GM10248 (cell line): Measurements from ENCODE around the gene SPEG.

Experiments
- CTCF ChIA-PET: fragments of 300-600 bp; sonication (Branson Sonifier 250); formaldehyde crosslinking; extraction: SDS; loops from one replicate; lab custom pipeline; 2021; ENCODE audit warnings: antibody characterized with exemption; lab: Yijun Ruan, JAX
- POLR2A ChIA-PET: fragments of 350-650 bp; sonication (Branson Sonifier 250); formaldehyde crosslinking; extraction: SDS; loops from one replicate; lab custom pipeline; 2020; ENCODE audit warnings: antibody characterized with exemption; lab: Yijun Ruan, JAX
- DNase-seq: peaks from one replicate; pipeline ENCODE4 v3.0.0; 2012; ENCODE audit errors: extremely low spot score
- TF ChIP-seq, protein P1 (sequence below): IDR thresholded peaks from 2 replicates; pipeline ENCODE4 v1.5.1; 2012; ENCODE audit warnings: mild to moderate bottlenecking, low read depth; ENCODE audit errors: extremely low read depth, missing control alignments, control extremely low read depth

Gene SPEG

DNA sequence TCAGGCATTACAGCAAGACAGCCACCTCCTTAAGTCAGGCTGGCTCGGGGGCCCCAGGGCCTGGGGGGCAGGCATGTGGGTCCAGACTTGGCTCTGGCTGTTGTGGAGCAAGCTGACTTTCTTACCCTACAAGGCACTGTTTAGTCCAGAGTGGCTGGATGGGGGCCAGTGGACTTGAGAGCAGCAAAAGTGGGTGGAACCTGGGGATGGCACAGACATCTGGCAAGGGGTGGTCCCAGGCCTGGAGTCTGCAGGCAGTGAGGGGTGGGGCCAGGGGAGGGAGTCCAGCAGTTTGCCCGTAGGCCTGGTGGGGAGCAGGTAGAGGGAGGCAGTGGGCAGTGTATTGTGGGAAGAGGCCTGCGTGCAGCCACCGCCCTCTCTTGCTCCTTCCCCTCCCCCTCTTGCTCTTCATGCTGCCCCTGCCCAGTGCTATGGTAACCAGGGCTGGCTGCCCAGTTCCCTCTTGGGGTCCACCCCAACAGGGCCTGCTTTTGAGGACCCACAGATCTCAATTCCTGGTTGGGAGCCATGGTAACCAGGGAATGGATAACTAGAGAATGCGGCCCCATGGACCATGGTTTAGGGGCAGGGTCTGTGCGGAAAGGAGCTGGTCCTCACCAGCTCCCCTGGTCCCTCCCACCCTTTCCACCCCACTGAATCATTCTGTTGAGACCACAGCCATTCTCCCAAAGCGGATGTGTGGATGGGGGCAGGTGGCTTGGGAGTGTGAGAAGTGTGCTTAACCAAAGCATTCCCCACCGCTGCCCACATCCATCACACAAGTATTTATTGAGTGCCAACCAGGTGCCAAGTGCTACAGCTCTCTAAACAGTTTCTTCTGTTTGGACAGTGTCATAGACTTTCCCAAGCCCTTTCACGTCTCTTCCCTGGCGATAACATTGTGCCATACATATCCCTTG, 19.3 kb downstream of the SPEG start:
- TF ChIP-seq, protein P1, sequence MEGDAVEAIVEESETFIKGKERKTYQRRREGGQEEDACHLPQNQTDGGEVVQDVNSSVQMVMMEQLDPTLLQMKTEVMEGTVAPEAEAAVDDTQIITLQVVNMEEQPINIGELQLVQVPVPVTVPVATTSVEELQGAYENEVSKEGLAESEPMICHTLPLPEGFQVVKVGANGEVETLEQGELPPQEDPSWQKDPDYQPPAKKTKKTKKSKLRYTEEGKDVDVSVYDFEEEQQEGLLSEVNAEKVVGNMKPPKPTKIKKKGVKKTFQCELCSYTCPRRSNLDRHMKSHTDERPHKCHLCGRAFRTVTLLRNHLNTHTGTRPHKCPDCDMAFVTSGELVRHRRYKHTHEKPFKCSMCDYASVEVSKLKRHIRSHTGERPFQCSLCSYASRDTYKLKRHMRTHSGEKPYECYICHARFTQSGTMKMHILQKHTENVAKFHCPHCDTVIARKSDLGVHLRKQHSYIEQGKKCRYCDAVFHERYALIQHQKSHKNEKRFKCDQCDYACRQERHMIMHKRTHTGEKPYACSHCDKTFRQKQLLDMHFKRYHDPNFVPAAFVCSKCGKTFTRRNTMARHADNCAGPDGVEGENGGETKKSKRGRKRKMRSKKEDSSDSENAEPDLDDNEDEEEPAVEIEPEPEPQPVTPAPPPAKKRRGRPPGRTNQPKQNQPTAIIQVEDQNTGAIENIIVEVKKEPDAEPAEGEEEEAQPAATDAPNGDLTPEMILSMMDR, result no peak
- POLR2A ChIA-PET, result interaction anchor here (0.7 kb wide), 1 partner anchor 14 kb away, joined by 3 read pairs; no protein-coding TSS in a partner anchor
- CTCF ChIA-PET, result interaction anchor here (0.9 to 9.6 kb wide), 7 partner anchors 7 to 87 kb away, joined by 3 to 115 read pairs (median 3); no protein-coding TSS in a partner anchor
- DNase-seq, result no peak

DNA sequence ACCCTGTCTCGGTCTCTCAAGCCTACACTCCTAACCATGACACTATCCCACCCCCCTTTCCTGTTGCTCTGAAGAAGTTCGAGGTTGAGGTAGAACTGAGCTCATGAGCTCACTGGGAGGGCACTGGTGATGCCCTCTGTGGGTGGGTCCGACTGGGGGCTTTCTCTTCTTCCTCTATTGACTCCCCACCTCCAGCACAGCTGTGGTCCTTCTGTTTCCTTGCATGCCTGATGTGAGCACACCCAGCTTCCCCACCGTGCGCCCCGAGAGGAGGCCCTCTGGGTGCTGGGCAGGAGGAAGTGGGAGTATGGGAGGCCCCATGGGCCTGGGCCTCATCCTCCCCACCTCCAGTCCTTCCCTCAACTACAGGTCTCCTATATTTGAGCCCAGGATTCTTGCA, 20.9 kb downstream of the SPEG start:
- TF ChIP-seq, protein P1, result no peak
- CTCF ChIA-PET, result interaction anchor here (0.9 to 9.6 kb wide), 12 partner anchors 9 to 187 kb away, joined by 3 to 115 read pairs (median 4); a partner anchor contains a TSS
- POLR2A ChIA-PET, result interaction anchor here (0.6 kb wide), 1 partner anchor 59 kb away, joined by 5 read pairs; no protein-coding TSS in a partner anchor
- DNase-seq, result no peak

DNA sequence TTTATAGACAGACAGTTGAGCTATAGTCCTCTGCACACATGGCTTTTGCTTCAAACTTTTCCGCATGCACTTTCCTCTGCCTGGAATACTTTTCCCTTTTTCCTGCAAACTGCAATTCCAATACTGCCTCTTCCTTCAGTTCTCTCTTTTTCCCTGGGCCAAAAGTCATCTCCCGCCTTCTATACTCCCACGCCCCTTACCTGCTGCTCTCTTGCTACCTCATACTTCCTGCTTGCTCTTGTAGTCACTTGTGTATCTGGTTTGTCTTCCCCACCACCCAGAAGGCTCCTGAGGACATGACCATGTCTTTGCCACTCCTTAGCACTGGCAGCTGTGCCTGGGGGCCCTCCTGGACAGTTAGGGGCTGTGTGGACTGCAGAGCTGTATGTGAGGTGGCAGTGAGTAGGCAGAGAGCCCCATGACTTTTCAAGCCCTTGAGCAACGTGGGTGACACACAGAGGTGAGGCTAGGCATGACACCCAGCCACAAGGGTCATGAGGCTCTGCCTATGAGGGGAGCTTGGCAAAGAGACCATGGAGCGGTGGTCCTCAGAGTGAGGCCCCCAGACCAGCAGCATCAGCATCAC, 23.2 kb downstream of the SPEG start:
- TF ChIP-seq, protein P1, result peak; percentile 32
- ChIA-PET CTCF (interaction anchor here (0.9 to 9.6 kb wide), 12 partner anchors 8 to 71 kb away, joined by 3 to 115 read pairs (median 4); no protein-coding TSS in a partner anchor), POLR2A (no interaction called here)
- no peak for DNase-seq

DNA sequence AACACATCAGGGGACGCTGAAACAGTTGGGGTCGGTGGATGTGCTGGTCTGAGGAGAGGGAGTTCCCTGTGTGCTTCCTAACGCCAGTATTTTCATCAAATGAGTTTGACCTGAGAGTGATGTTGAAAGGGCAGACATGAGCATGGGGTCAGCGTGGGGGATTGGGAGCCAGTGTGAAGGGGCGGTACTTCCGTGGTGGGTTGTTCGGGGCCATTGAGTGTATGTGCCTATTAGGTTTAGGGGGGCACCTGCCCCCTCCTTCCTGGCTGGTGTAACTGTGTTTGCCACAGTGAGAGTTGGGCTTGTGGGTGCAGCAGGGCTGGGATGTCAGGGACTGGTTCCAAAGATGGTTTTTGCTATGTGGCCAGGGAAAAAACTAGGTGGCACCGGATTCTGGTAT, 24.4 kb downstream of the SPEG start:
- TF ChIP-seq, protein P1, result no peak
- ChIA-PET CTCF (interaction anchor here (0.7 to 9.6 kb wide), 15 partner anchors 9 to 184 kb away, joined by 3 to 115 read pairs (median 4); no protein-coding TSS in a partner anchor), POLR2A (no interaction called here)
- no peak for DNase-seq

DNA sequence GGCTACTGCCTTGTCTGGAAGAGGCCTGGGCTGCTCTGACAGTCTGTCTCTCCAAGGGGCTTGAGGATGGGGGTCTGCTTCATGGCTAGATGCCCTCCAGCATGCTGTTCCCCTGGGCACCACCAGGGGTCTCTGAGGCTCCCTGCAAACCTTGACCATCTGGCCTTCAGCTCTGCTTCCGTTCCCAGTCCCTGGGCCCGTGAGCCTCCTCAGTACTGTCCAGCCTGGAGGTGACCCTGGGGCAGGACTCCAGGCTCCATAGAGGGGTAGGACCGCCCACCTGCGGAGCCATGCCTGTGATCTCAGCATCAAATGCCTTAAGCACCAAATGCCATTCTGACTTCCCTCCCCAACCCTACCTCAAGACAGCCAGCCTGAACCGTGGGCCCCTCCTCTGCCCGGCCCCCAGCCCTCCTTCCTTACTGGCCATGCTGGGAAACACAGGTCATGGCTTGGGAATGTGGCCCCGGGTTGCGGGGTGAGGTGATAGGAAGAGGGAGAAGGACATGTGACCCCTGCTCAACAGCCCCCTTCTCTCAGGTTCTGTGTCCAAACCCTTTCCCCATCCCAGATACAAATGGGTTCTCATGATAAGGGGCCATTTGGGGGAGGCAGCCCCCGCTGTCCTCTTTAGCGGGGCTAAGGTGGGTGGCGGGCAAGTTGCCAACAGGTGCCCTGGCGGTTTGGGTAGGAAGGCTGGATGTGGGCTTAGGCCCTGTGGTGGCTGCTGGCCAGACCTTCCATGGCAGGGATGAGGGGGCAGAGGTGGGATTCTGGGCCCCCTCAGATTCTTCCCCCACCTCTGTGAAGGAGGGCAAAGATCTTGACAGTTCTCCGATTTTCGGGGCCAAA, 25.0 kb downstream of the SPEG start:
- POLR2A ChIA-PET, result no interaction called here
- CTCF ChIA-PET, result interaction anchor here (0.6 to 9.6 kb wide), 20 partner anchors 9 to 183 kb away, joined by 3 to 115 read pairs (median 3); a partner anchor contains a TSS
- TF ChIP-seq, protein P1, result peak; percentile 83
- DNase-seq, result peak; percentile 86
